KBM-7 (cell line): ENCODE measurements around the gene NRP2.
A peak's percentile ranks its signal among the peaks of the same experiment; 100 is the strongest.

Source experiments
- DNase-seq: peaks from one replicate; pipeline ENCODE4 v3.0.0-alpha.2; 2015
- in situ Hi-C: fragments of 300-500 bp; cut with MboI; formaldehyde crosslinking; loops from 2 replicates; pipeline ENCODE4 v1.14.3; 2020; ENCODE audit warnings: low sequenced_read_pairs, low pct_unique_long_range_greater_than_20kb, mixed read lengths

The NRP2 gene

DNA sequence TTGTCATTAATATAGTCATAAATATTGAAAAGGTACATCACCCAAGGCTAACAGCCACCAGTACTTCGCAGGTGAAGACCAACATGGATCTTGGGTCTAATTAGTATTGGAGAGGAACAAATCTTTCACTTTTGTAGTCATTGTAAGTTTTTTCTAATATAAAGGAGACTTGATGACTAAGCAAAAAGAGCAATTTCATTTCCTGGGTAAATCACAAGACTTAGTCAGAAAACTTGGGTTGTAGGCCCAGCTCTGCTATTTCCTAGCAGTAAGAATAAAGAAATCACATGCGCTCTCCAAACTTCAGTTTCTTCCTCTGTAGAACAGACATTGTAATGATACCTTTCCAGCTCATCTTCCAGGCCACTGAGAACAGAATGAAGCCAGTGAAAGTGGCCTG is 40.9 kb downstream of the NRP2 start:
- in situ Hi-C loops = no loop called here

DNA sequence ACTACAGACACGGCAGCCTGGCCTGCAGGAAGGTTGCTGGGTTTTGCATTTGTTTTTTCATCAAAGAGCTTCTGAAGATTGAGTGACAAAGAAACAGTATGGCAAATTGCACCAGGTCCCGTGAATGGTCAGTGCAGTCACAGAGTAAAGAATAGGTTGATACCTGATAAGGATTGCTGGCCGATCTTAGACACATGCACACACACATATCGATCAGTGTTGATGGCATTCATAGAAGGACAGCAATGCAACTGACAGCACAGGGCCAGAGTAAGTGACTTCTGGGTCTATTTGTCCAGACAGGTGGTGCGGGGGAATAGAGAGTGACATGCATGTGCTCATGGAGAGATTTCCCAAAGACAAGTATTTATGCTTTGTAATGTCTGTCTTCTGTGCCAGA is 42.8 kb downstream of the NRP2 start:
- in situ Hi-C loops = no loop called here
- no peak for DNase-seq

More for the DNA sequence above, 40.9 kb downstream of the NRP2 start:
- no peak for DNase-seq

DNA sequence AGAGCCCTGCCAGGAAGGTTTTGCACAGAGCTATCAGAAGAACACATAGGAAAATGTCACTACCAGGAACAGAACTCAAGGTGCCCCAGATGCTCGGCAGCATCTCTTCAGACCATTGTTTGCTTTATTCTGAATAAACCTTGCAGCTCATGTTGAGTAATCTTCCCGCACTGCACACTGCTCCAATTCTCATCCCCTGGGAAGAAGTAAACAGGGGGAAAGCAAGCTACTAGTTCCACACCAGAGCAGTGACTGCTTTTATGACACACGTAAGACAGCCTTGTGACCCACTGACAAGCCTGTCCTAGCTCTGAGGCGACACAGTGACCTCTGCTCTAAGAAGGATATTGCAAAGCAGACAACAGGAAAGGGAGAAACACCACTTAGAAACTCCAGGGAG is 44.2 kb downstream of the NRP2 start:
- in situ Hi-C loops = no loop called here

DNA sequence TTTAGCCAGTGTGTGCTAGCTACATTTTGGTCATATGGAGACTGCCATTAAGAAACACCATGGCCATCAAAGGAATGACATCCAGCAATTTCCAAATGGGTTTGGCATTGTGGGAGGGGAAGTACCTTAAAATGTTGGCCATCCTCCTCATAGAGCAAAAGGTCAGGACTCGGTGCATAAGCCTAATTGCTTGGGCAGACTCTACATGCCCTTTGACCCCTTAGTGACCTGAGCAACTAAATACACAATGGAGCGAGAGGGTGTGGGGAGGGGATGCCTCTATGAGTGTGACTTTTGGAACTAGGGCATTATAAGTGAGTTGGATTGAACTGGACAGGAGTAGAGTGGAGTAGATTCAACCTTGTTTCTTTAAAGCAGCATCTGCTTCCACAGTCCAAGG is 44.9 kb downstream of the NRP2 start:
- no peak for DNase-seq
- in situ Hi-C loops = no loop called here

More for the DNA sequence above, 44.2 kb downstream of the NRP2 start:
- no peak for DNase-seq

DNA sequence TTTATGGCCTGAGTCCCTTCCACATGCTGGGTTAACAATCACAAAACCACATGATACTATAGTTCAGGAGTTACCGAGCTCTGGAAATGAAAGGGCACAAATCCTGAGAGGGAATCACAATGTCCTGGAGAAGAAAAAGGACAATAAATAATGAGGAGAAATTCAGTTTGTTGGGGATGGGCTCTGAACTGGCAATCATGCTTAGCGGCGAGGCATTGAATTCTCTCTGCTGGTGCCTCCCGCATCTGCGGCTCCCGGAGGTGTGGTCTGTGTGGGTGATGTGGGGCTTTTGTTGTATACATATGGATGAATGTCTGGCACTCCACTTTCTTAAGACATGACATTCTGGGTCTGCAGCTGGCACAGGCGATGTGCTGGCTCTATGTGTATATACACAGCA is 46.1 kb downstream of the NRP2 start:
- in situ Hi-C loops = no loop called here
- no peak for DNase-seq

DNA sequence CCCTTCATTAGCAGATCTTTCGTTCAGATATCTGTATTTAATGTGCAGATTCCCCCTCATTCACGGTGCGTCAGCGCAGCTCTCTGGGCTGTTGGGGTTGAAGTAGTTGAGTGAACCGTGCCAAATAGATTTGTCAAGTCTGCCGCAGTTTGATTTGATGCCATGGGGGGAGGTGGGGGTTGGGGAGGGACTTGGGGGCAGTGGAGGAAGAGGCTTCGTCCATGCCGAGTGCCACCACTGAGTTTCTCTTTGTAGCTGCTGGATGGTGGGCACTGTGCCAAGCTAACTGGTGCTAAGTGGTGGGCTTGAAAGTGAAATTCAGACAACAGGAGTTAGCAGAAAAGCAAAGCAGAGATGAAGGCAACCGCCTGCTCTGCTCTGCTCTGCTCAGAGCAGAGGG is 47.9 kb downstream of the NRP2 start:
- in situ Hi-C loops = no loop called here
- DNase-seq = no peak

DNA sequence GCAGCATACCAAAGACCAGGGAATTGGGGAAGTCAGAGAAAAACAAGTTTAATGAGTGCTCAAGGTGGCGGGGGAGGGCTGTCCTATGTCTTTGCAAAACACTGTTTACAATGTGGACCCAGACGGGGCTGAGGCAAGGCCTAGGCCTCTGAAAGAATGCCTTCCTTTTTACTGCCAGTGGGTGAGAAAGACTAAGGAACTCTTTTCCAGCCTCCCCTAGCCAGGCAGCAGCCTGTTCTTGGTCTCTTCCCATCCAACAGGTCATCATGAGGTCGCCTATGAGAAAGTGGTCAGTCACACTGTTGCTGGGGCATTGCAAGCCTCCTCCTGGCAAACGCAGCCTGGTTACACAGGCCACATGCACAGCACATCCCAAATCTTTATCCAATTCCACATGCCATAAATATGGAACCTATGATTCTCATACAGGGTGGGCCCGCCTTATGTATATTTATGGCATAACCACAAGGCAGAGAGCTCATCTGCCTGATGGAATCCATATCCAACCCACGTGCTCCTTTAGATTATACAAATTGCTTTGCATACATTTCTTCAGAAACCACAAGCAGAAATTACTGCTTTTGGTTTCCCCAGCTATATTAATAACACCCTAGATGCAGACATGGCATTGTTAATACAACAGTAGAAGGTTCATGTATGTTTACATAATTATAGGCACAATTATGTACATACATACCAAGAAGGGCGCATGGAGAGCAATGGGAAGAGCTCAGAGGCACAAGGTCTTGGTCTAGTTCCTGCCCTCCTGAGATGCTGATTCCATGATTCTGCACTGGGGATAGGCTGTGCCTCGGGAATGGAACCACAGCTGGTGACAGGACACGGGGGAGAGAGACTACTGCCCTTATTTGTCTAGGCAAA is 48.6 kb downstream of the NRP2 start:
- in situ Hi-C loops = no loop called here
- peak; percentile 66 for DNase-seq

DNA sequence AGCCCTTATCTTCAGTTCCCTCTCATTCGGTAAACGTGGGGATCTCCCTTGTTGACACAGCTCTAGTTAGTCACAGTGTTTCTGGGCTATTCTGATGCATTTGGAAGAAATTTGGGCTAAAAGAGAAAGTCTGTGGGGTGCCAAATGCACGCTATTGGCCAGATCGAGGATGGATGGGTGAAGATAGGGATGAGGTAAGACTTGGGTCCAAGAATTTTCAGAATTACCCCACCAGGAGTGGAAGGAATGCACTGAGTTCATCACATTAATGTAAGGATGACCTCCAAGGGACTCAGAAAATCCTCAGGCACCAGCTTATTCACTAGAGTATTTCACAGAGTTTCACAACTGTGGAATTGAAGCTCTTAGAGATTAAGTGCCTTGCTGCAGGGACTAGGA is 49.3 kb downstream of the NRP2 start:
- in situ Hi-C loops = no loop called here

DNA sequence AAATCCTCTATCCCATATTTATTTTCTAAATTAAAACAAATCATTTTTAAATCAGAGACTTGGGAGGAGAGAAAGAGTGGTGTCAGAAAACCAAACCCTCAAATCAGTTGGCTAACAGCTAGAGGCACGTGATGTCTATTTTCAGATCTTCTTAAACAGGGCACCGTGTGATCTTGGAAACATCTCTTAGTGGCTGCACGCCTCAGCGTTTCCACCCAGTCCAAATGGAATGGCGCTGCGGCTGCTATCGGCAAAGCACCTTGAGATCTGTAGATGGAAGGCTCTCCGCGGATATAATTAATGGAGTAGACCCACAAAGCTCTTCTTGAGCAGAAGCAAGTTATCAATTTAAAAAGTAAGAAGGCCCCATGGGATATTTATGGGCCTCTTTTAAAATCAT is 50.0 kb downstream of the NRP2 start:
- DNase-seq = no peak
- in situ Hi-C loops = no loop called here

More for the DNA sequence above, 49.3 kb downstream of the NRP2 start:
- no peak for DNase-seq

DNA sequence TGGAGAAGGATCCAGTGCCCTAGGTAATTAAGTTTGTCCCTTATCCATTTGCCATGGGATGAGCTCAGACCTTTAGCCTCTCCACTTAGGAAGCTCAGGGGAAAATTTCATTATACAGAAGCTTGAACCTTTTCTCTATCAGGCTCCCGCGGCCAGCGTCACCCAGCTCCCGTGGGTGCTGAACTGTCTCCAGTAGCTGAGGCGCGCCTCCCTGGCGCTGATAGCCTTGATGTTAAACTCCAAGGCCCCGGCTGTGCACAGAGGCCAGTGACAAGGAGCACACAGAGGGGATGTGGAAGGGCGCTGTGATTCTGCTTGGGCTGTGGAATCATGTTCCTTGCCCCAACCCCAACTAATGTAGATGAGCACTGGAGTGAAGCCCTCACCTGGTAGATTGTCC is 50.8 kb downstream of the NRP2 start:
- DNase-seq = no peak
- in situ Hi-C loops = no loop called here

DNA sequence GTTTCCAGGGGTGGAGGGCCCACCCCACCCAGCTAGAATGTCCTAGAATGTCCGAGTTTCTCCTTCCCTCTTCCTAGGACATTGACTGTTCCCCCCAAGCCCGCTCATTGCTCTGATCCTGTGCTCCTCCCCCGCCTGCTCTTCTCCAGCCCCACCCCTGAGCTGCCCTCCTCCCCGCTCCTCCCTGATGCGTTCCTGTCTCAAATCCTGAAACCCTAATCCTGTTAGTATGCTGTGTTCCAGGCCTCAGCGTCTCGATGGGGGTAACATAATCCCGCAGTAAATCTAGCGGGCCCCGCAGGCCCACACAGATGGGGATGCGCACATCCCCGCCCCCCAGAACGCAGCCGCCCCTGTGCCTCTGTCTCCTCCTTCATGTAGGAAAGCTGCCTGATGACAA is 51.3 kb downstream of the NRP2 start:
- in situ Hi-C loops = no loop called here

DNA sequence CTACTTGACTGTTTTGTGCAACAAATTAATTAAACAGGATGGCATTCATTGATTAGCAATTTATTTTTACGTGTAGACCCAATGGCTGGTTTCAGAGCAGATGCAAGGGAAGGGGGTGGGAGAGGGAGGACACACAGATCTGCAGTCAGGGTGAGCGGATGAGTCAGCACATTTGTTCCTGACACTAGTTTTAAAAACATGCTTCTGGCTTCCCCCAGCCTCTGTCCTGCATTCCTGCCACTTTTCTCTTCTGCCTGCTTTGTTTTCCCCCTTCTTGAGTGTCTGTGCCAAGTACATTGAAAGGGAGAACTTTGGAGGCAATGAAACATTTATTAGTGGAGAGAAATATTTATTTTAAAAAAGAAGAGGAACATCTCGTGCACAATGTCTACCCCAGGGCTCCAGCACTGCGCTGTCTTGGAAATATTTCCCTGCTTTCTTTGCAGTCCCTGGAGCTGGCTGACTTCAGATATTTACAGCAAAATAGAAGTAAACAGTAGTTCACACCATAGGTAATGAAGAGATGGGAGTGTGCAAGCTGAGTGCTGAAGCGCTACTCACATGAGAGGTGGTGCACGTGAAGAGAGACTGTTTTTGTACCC is 52.2 kb downstream of the NRP2 start:
- DNase-seq = peak; percentile 47
- in situ Hi-C loops = no loop called here

More for the DNA sequence above, 51.3 kb downstream of the NRP2 start:
- no peak for DNase-seq

DNA sequence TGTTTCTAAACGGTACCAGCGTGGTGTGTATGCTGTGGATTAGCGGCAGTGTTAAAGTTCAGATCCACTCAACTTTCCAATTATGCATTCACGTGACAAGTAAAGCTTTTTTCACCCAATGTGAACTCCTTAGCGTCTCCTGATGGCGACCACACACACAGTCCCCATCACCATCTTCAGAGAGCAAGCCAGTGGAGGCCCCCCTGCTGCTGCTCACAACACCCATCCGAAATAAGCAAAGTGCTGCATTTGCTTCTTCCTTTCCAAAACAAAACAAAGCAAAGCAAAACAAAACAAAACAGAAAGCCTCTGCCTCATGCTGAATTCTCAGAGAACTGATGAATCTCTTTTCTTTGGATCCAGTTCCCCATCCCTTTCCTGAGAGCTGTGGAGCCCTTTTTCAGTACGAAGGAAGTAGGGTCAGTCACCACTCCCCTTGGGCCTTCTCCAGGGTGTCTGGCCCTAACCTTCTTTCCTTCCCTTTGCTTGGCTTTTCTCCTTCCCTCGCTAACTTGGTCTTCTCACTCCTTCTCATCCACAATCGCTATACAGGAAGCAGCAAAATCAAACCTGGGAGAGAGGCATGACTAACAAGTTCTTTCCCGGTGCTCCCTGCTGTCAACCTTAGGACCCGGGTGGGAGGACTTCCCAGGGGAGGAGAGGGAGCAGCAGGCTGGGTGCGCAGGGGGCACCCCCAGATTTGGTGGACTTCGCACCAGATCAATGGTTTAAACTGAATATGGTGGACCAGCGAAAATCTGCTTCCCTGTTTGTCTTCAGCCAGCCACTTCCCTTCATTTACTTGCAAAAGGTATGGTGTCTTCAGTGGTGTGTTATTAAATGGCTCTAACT is 56.0 kb downstream of the NRP2 start:
- in situ Hi-C loops = no loop called here
- no peak for DNase-seq

DNA sequence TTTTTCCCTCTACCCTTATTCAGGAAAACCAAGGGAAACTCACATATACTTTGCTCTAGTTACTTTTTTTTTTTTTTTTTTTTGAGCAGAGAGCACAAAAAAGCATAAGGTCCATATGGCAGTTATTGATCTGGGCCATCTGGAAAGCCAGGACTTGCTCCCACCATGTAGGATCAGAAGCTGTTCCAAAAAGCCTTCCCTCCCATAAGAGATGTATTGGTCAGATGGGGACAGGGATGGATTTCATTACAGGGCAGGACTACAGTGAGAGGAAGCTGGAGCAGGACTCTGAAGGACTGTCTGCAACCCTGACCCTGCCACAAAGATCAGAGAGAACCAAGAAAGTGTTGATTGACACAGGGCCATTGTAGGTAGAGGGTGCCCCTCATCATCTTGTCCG is 57.3 kb downstream of the NRP2 start:
- in situ Hi-C loops = no loop called here
- DNase-seq = no peak

DNA sequence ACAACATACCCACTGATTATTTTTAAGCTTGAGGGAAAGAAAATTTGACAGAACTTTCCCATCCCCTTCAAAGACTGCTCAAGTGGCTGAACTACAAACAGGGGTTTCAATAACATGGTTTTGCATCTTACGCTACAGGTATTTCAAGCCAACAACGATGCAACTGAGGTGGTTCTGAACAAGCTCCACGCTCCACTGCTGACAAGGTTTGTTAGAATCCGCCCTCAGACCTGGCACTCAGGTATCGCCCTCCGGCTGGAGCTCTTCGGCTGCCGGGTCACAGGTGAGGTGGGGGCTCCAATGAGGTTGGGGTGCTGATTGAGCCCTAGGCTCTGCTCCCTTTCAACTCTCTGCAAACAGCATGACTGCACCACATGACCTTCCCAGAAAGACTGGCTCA is 58.1 kb downstream of the NRP2 start:
- no peak for DNase-seq
- in situ Hi-C loops = no loop called here

DNA sequence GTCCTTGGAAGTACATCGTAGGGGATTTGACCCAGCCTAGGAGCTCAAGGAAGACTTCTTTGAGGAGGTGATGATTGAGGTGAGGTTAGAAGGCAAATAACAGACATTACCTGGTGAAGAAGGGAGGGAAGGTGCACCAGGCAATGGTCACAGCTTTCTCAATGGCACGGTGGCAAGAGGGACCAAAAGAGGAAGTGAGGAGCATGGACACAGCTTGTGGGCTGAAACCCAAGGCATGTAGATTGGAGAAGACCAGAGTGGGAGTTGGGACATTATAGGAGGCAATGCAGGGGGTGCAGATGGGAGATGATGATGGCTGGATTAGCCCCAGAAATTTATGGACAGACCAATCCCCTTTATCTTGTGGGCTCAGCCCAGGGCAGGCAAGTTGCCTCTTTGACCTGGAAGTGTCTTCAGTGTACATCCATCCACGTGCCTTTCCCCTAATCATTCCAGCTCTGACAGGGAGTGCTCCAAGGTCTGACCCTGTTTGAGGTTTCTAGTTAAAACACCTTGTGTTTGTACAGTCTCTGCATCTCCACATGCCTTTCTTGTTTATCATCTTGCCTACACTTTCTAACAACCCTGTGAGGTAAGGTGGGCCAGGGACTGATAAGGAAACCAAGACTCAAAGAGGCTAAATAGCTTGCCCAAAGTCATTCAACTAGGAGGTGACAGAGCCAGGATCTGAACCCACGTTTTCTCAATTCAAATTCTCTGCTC is 59.1 kb downstream of the NRP2 start:
- in situ Hi-C loops = no loop called here
- no peak for DNase-seq

DNA sequence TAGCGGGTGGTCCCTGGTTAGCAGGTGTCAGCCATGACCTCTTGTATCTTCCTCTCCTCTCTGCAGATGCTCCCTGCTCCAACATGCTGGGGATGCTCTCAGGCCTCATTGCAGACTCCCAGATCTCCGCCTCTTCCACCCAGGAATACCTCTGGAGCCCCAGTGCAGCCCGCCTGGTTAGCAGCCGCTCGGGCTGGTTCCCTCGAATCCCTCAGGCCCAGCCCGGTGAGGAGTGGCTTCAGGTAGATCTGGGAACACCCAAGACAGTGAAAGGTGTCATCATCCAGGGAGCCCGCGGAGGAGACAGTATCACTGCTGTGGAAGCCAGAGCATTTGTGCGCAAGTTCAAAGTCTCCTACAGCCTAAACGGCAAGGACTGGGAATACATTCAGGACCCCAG is 60.8 kb downstream of the NRP2 start:
- in situ Hi-C loops = no loop called here
- DNase-seq = no peak

DNA sequence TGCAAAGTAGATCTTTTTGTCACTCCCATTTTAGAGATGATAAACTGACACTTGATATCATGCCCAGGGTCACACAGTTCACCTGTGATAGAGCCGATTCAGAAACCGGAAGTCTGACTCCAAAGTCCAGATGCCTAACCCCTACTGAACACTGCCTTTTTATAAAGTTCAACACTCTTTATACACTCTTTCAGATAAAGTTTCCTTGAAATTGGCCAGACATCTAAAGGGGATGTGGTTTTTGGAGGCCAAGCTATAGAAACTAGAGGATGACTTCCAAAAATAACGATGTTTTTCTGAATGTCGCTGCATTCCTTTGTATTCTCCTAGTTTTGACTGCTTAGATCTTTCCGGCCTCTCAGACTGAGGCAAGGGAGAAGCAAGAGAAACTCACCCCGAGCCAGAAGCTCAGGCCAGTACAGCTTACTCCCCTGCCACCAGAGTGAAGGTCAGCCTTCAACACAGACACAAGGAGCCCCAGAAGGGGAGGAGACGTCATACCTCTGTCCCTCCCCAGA is 61.8 kb downstream of the NRP2 start:
- no peak for DNase-seq
- in situ Hi-C loops = no loop called here
